ENCODE results near the gene NTF3.

- TF ChIP-seq CTCF (IDR thresholded peaks at IDR 0.05) (no peak), POLR2AphosphoS5 (IDR thresholded peaks at IDR 0.05) (no peak)
These were observed 94.0 kb downstream of the NTF3 start for GRCh38 chr12:5525783-5526367.
